K562 (cell line): ENCODE results near the gene SS18. TPM values are rescaled to one million over a fixed set of nuclear protein-coding genes. Genes with fewer than 3 reads are reported as not detected.

Source experiments
- ATAC-seq: fragments of 200-7000 bp; cut with Tn5 transposase; 3 replicates; pipeline ENCODE4 v1.9.1; 2020; ENCODE audit warnings: moderate library complexity
- BruUV-seq: library from RNA; stranded (reverse); fragments of 400-500 nt; replicated peaks from 2 replicates; lab custom pipeline; 2021; lab: Mats Ljungman, UMichigan
- CTCF ChIA-PET: fragments of 300-600 bp; formaldehyde crosslinking; extraction: SDS; loops from one replicate; lab custom pipeline; 2021; ENCODE audit warnings: low intra/inter-chr PET ratio; lab: Yijun Ruan, JAX
- POLR2A ChIA-PET: fragments of 300-600, 350-650 bp; sonication (Branson Sonifier 250); formaldehyde crosslinking; extraction: SDS; loops from one replicate; lab custom pipeline; 2021; ENCODE audit warnings: antibody characterized with exemption, inconsistent platforms; lab: Yijun Ruan, JAX
- DNase-seq, 4 experiments: peaks; one replicate each; pipeline versions ENCODE4 v3.0.0 to v3.0.0-alpha.2; 2011 to 2018; ENCODE audit warnings: low spot score in 3 of 4, mixed read lengths in 3 of 4; ENCODE audit errors: extremely low read depth in 1 of 4
- FAIRE-seq: peaks from 2 replicates; lab custom pipeline; 2011; peaks lifted over from hg19 to GRCh38; lab: Jason Lieb, UNC
- H2AFZ ChIP-seq: 2 replicates; pipeline ENCODE4 v1.6.0; 2011; ENCODE audit warnings: low read depth, low read length, control low read depth, inconsistent platforms
- H3K27ac ChIP-seq: fragments of 200-600 bp; 3 replicates; pipeline ENCODE4 v1.8.0; 2011; ENCODE audit warnings: low read depth, mild to moderate bottlenecking, control low read depth, inconsistent platforms, low read length, moderate library complexity, mixed read lengths; ENCODE audit errors: extremely low read depth
- H3K27me3 ChIP-seq, 2 experiments: fragments of 300-600 bp in 1 of 2; 2 replicates in 1 of 2; 3 replicates in 1 of 2; pipeline versions ENCODE4 v1.6.0 to v1.8.0; 2011; ENCODE audit warnings: inconsistent platforms in 2 of 2, low read length in 2 of 2, mild to moderate bottlenecking in 1 of 2, mixed read lengths in 1 of 2, moderate library complexity in 1 of 2; ENCODE audit not compliant: control insufficient read depth in 2 of 2, insufficient read depth in 2 of 2
- H3K36me3 ChIP-seq: fragments of 300-600 bp; 3 replicates; pipeline ENCODE4 v1.8.0; 2011; ENCODE audit warnings: mild to moderate bottlenecking, low read length, inconsistent platforms; ENCODE audit not compliant: control insufficient read depth, insufficient read depth
- H3K4me1 ChIP-seq, 2 experiments: fragments of 200-600 bp in 1 of 2; replicated peaks in 1 of 2; 2 replicates in 1 of 2; 3 replicates in 1 of 2; pipeline versions ENCODE4 v1.5.1 to v1.8.0; 2011; ENCODE audit warnings: inconsistent platforms in 2 of 2, low read length in 2 of 2, mild to moderate bottlenecking in 1 of 2, mixed read lengths in 1 of 2, moderate library complexity in 1 of 2; ENCODE audit not compliant: control insufficient read depth in 2 of 2, insufficient read depth in 2 of 2
- H3K4me2 ChIP-seq: 2 replicates; pipeline ENCODE4 v1.6.1; 2011; ENCODE audit warnings: low read length, control low read depth, inconsistent platforms, mixed read lengths; ENCODE audit not compliant: insufficient read depth
- H3K4me3 ChIP-seq: fragments of 200-600 bp; sonication (generic), shearing (Covaris generic); 2 replicates; pipeline ENCODE4 v1.5.1; 2016; ENCODE audit warnings: control low read depth, inconsistent platforms
- H3K79me2 ChIP-seq: fragments of 200-600 bp; 3 replicates; pipeline ENCODE4 v1.8.0; 2011; ENCODE audit warnings: low read length, inconsistent platforms; ENCODE audit not compliant: control insufficient read depth, insufficient read depth
- H3K9ac ChIP-seq, 2 experiments: 2 replicates each; pipeline versions ENCODE4 v1.6.0 to v1.6.1; 2011; ENCODE audit warnings: low read depth in 2 of 2, low read length in 2 of 2, control low read depth in 1 of 2, inconsistent platforms in 1 of 2, mild to moderate bottlenecking in 1 of 2, mixed read lengths in 1 of 2; ENCODE audit not compliant: insufficient read depth in 1 of 2
- H3K9me1 ChIP-seq: one replicate; pipeline ENCODE4 v1.6.0; 2011; ENCODE audit warnings: inconsistent platforms, mild to moderate bottlenecking, low read length, moderate library complexity; ENCODE audit not compliant: control insufficient read depth, insufficient read depth
- H3K9me3 ChIP-seq: replicated peaks from 2 replicates; pipeline ENCODE4 v1.5.1; 2011; ENCODE audit warnings: low read depth, low read length, inconsistent platforms; ENCODE audit not compliant: control insufficient read depth, insufficient read depth
- H4K20me1 ChIP-seq: replicated peaks from 2 replicates; pipeline ENCODE4 v1.6.1; 2011; ENCODE audit warnings: low read length, inconsistent platforms, mixed read lengths; ENCODE audit not compliant: control insufficient read depth, insufficient read depth
- ARHGAP35 ChIP-seq: fragments of 450-650 bp; IDR thresholded peaks from 2 replicates; pipeline ENCODE4 v1.6.1; 2018; ENCODE audit not compliant: partially characterized antibody
- BMI1 ChIP-seq: fragments of 150-350 bp; IDR thresholded peaks from 2 replicates; pipeline ENCODE4 v1.6.1; 2014; ENCODE audit warnings: low read length
- HINFP ChIP-seq: fragments of 450-650 bp; conservative IDR thresholded peaks from 2 replicates; pipeline ENCODE4 v1.6.1; 2016; ENCODE audit warnings: missing genetic modification characterization, low read depth, mild to moderate bottlenecking, control low read depth, missing compliant biosample characterization
- PKNOX1 ChIP-seq: fragments of 450-650 bp; IDR thresholded peaks from 2 replicates; pipeline ENCODE4 v1.6.1; 2016
- RNF219 ChIP-seq: fragments of 250-450 bp; sonication (Bioruptor Pico); IDR thresholded peaks from 2 replicates; pipeline ENCODE4 v1.5.0; 2022; ENCODE audit warnings: mild to moderate bottlenecking
- SLC30A9 ChIP-seq: fragments of 250-450 bp; sonication (Bioruptor Pico); IDR thresholded peaks from 2 replicates; pipeline ENCODE4 v1.8.0; 2022; ENCODE audit warnings: mild to moderate bottlenecking, moderate library complexity
- SRSF1 ChIP-seq: fragments of 200-400 bp; formaldehyde crosslinking; IDR thresholded peaks from 2 replicates; pipeline ENCODE4 v1.6.1; 2017; ENCODE audit warnings: mild to moderate bottlenecking, low read depth, low read length, moderate library complexity
- TEAD2 ChIP-seq: fragments of 450-650 bp; IDR thresholded peaks from 2 replicates; pipeline ENCODE4 v1.6.1; 2016; ENCODE audit warnings: missing genetic modification characterization, control low read depth, missing compliant biosample characterization
- ZFX ChIP-seq: sonication (generic); formaldehyde crosslinking; IDR thresholded peaks from 2 replicates; pipeline ENCODE4 v1.8.0; 2022; ENCODE audit warnings: mild to moderate bottlenecking, missing genetic modification reagents, moderate library complexity
- ZKSCAN1 ChIP-seq: fragments of 150-350 bp; IDR thresholded peaks from 2 replicates; pipeline ENCODE4 v1.6.1; 2016; ENCODE audit warnings: low read depth, low read length
- ZNF76 ChIP-seq: fragments of 250-450 bp; sonication (Bioruptor Pico); IDR thresholded peaks from 2 replicates; pipeline ENCODE4 v1.4.0; 2020; ENCODE audit warnings: mild to moderate bottlenecking, moderate library complexity, borderline replicate concordance
- WGBS: fragments of 100-300 bp; shearing (Covaris generic); methylation state at CpG from one replicate; pipeline ENCODE4 v1.1.6; 2016; ENCODE audit warnings: low coverage, mixed read lengths; ENCODE audit not compliant: insufficient coverage; ENCODE audit errors: missing lambda C conversion rate; 5-methylcytosine and 5-hydroxymethylcytosine counted together
- in situ Hi-C: fragments of 300-500 bp; cut with MboI; formaldehyde crosslinking; loops from 4 replicates; pipeline ENCODE4 v1.15.0; 2018; ENCODE audit warnings: inconsistent platforms, mixed read lengths
- intact Hi-C: fragments of 100-400 bp; cut with micrococcal nuclease; formaldehyde crosslinking; loops from 2 replicates; pipeline ENCODE4 v1.14.2; 2022
- polyA plus RNA-seq, 8 experiments: library from polyadenylated mRNA; depleted of rRNA in 4 of 8; stranded (reverse) in 5 of 8; unstranded in 3 of 8; fragments of >200 nt; fragmentation: Nextera tagmentation in 2 of 8; fragmentation: Illumina TruSeq in 1 of 8; extraction: Ambion mirVana in 2 of 8; extraction: Trizol in 1 of 8; gene quantifications; 2 replicates each; pipeline versions ENCODE4 v1.2.1 to v1.2.3, GENCODE V29; 2011 to 2014; ENCODE audit warnings: inconsistent platforms in 1 of 8, missing spikeins in 1 of 8
- total RNA-seq, 7 experiments: library from RNA; depleted of rRNA in 6 of 7; stranded (reverse); fragments of >200 nt in 6 of 7; fragmentation: Illumina TruSeq in 2 of 7; extraction: Trizol in 2 of 7; gene quantifications; 2 replicates each; pipeline versions ENCODE4 v1.2.1 to v1.2.3, GENCODE V29; 2011 to 2021; ENCODE audit warnings: low replicate concordance in 1 of 7

The SS18 gene
- total and polyA plus RNA-seq, 9 of the 15 experiments (the other 6 are each of a cell fraction or from before 2014, with no cell fraction given) = 30.9 to 190 (median 102) TPM

- DNase-seq = no peak
- Histone ChIP-seq H3K9me1 (no peaks in the 10 kb centered on the region), H3K4me3 (no peak overlapping the region), H3K9me3 (no peaks in the 10 kb centered on the region), H3K79me2 (peaks cover 14% of the 10 kb centered on the region; the same call in 1 of the 3 replicates), H3K36me3 (peaks cover 50% of the 10 kb centered on the region; the same call in 2 of the 3 replicates), H3K4me1 (no peaks in the 10 kb centered on the region), H3K27me3 (no peaks in the 10 kb centered on the region), H3K4me2 (no peak overlapping the region), H4K20me1 (no peaks in the 10 kb centered on the region), H2AFZ (no peak overlapping the region), H3K9ac (no peak overlapping the region), H3K27ac (no peak overlapping the region)
- in situ Hi-C loops (no loop called here), intact Hi-C loops (no loop called here)
- peak; percentile 62 for ATAC-seq
- 94% methylated on average over 1 of the region's 1 CpG for WGBS
- CTCF ChIA-PET = no interaction called here
- TF ChIP-seq PKNOX1 = peak; percentile 54; the same call in 1 of the 2 replicates
- TF ChIP-seq SLC30A9 (CRISPR knock-in tag) = no peak
- peak; percentile 6 for FAIRE-seq
- no TSS peak for BruUV-seq
- POLR2A ChIA-PET = interaction anchor here (0.7 to 1.8 kb wide), 5 partner anchors 9 to 27 kb away, joined by 3 to 6 read pairs (median 3); no protein-coding TSS in a partner anchor
Measured at GRCh38 chr18:26040051-26040656, 50.3 kb downstream of the SS18 start.

- ChIA-PET POLR2A (interaction anchor here (0.7 kb wide), 1 partner anchor 13 kb away, joined by 3 read pairs; no protein-coding TSS in a partner anchor), CTCF (no interaction called here)
- BruUV-seq = no TSS peak
- no peaks in the 10 kb centered on the region for H4K20me1 ChIP-seq
- H3K9me1 ChIP-seq = no peaks in the 10 kb centered on the region
- no peak for FAIRE-seq
- no peak for DNase-seq
- no peaks in the 10 kb centered on the region for H3K9me3 ChIP-seq
- H3K4me3 ChIP-seq = no peak overlapping the region
- ATAC-seq = no peak
- H3K4me2 ChIP-seq = no peak overlapping the region
- intact Hi-C loops (no loop called here), in situ Hi-C loops (no loop called here)
- no peaks in the 10 kb centered on the region for H3K27me3 ChIP-seq
- 100% methylated on average over 1 of the region's 1 CpG for WGBS
- no peaks in the 10 kb centered on the region for H3K4me1 ChIP-seq
- no peak overlapping the region for H2AFZ ChIP-seq
- TF ChIP-seq ARHGAP35 (no peak), TEAD2 (tag) (no peak), SRSF1 (no peak), HINFP (tag) (no peak), RNF219 (CRISPR knock-in tag) (no peak), ZFX (CRISPR knock-in tag) (no peak), ZKSCAN1 (no peak), BMI1 (no peak), ZNF76 (no peak)
- no peak overlapping the region for H3K27ac ChIP-seq
- no peak overlapping the region for H3K9ac ChIP-seq
- H3K79me2 ChIP-seq = peaks cover 11% of the 10 kb centered on the region; the same call in 1 of the 3 replicates
- H3K36me3 ChIP-seq = peaks cover 57% of the 10 kb centered on the region; the same call in 2 of the 3 replicates
Measured at GRCh38 chr18:26039203-26039602, 51.2 kb downstream of the SS18 start.
